AG04449 (cell line): ENCODE data around the gene EPS8.

ENCODE experiments used
- CTCF ChIA-PET: fragments of 350-600 bp; formaldehyde crosslinking; extraction: SDS; loops from one replicate; lab custom pipeline; 2021; ENCODE audit warnings: antibody characterized with exemption; lab: Yijun Ruan, JAX
- POLR2A ChIA-PET: fragments of 400-600, 350-600 bp; formaldehyde crosslinking; extraction: SDS; loops from one replicate; lab custom pipeline; 2020; ENCODE audit warnings: antibody characterized with exemption, inconsistent platforms; lab: Yijun Ruan, JAX
- DNase-seq: peaks from one replicate; pipeline ENCODE4 v3.0.0-alpha.2; 2010; ENCODE audit warnings: low read depth, low spot score
- H3K4me3 ChIP-seq: 2 replicates; pipeline ENCODE4 v1.5.1; 2011; ENCODE audit warnings: low read depth, mild to moderate bottlenecking, control low read depth, low read length
- CTCF ChIP-seq: IDR thresholded peaks from one replicate; pipeline ENCODE4 v1.5.1; 2011; ENCODE audit warnings: mild to moderate bottlenecking, moderate library complexity, low read length, control low read depth, inconsistent platforms; ENCODE audit not compliant: insufficient read depth; ENCODE audit errors: missing control alignments

The EPS8 gene

GRCh38 chr12:15649347-15649746 lies 139.8 kb downstream of the EPS8 start:
- no peak overlapping the region for H3K4me3 ChIP-seq
- ChIA-PET POLR2A (no interaction called here), CTCF (no interaction called here)
- no peak for DNase-seq
- TF ChIP-seq CTCF = no peak

- POLR2A ChIA-PET = no interaction called here
- CTCF ChIA-PET = interaction anchor here (1.2 kb wide), 1 partner anchor 13 kb away, joined by 3 read pairs; no protein-coding TSS in a partner anchor
- DNase-seq = no peak
- no peak overlapping the region for H3K4me3 ChIP-seq
- TF ChIP-seq CTCF = no peak
Measured at GRCh38 chr12:15648558-15648957, 140.6 kb downstream of the EPS8 start.

- CTCF ChIA-PET = interaction anchor here (1.1 kb wide), 1 partner anchor 142 kb away, joined by 3 read pairs; the partner anchor contains the start of gene EPS8
Measured at GRCh38 chr12:15646581-15646980, 142.6 kb downstream of the EPS8 start.

GRCh38 chr12:15644700-15645099 lies 144.5 kb downstream of the EPS8 start:
- no peak overlapping the region for H3K4me3 ChIP-seq
- ChIA-PET POLR2A (no interaction called here), CTCF (no interaction called here)
- DNase-seq = no peak
- no peak for TF ChIP-seq CTCF

More at GRCh38 chr12:15646581-15646980, 142.6 kb downstream of the EPS8 start:
- H3K4me3 ChIP-seq = no peak overlapping the region
- POLR2A ChIA-PET = interaction anchor here (0.6 kb wide), 1 partner anchor 17 kb away, joined by 3 read pairs; no protein-coding TSS in a partner anchor
- no peak for DNase-seq
- TF ChIP-seq CTCF = no peak

GRCh38 chr12:15638231-15638630 lies 151.0 kb downstream of the EPS8 start:
- DNase-seq = no peak
- ChIA-PET CTCF (interaction anchor here (1.2 kb wide), 1 partner anchor 12 kb away, joined by 3 read pairs; no protein-coding TSS in a partner anchor), POLR2A (no interaction called here)
- no peak for TF ChIP-seq CTCF
- H3K4me3 ChIP-seq = no peak overlapping the region

- no peak for TF ChIP-seq CTCF
- ChIA-PET POLR2A (no interaction called here), CTCF (interaction anchor here (0.6 kb wide), 1 partner anchor 53 kb away, joined by 3 read pairs; no protein-coding TSS in a partner anchor)
- DNase-seq = no peak
- H3K4me3 ChIP-seq = no peak overlapping the region
Measured at GRCh38 chr12:15636060-15636890, 152.9 kb downstream of the EPS8 start.
